Thoracic aorta (tissue), 2 donors: ENCODE measurements around the gene AP1AR. TPM values are rescaled to one million over a fixed set of nuclear protein-coding genes. Genes with fewer than 3 reads are reported as not detected.

Experiments
- total RNA-seq, 2 donors: library from RNA; depleted of rRNA; stranded (reverse); fragments of >200 nt; gene quantifications; one replicate each; pipeline versions ENCODE4 v1.1.0 to v1.2.3, GENCODE V29; 2016

The AP1AR gene
- total RNA-seq, 2 donors from 2014 or later = 10.0 to 27.9 TPM

Other genes starting within 250 kb of the AP1AR start
- 1 to 10 TPM; 3.2 to 7.5 TPM for gene FAM241A, start 86.3 kb upstream of the AP1AR start, total RNA-seq
- gene TIFA, start 54.1 kb downstream of the AP1AR start, total RNA-seq = 10 to 100 TPM in 1 of 2 donors, 1 to 10 TPM in 1; 6.1 to 13.3 TPM
- gene ALPK1, start 65.6 kb downstream of the AP1AR start, total RNA-seq = 10 to 100 TPM; 20.0 to 63.4 TPM